Left renal pelvis (tissue), 4 donors: ENCODE data around the gene ADPRH. TPM values are rescaled to one million over a fixed set of nuclear protein-coding genes. Genes with fewer than 3 reads are reported as not detected.
"Not testable (repeated sequence)": the region's sequence is repeated elsewhere in the genome, so short reads cannot be mapped to it uniquely, and the experiment has no call there.

Experiments used
- DNase-seq, 4 donors: peaks; one replicate each; pipeline ENCODE4 v3.0.0-alpha.2; 2013; ENCODE audit warnings: low read depth in 4 of 4, low spot score in 3 of 4
- polyA plus RNA-seq, 4 donors: library from polyadenylated mRNA; unstranded; fragments of 120-200 nt; gene quantifications; one replicate each; pipeline ENCODE4 v1.2.1, GENCODE V29; 2013; ENCODE audit not compliant: insufficient read length in 4 of 4

The ADPRH gene
- polyA plus RNA-seq, 4 donors = 3.2 to 6.8 (median 6.5) TPM

- not testable (repeated sequence) for DNase-seq
Observed at GRCh38 chr3:119594929-119595328, 15.6 kb downstream of the ADPRH start.

GRCh38 chr3:119595639-119596334 lies 16.5 kb downstream of the ADPRH start:
- no peak for DNase-seq

- no peak for DNase-seq
Observed at GRCh38 chr3:119596398-119596797, 17.1 kb downstream of the ADPRH start.

GRCh38 chr3:119597548-119598288 lies 18.4 kb downstream of the ADPRH start, which contains the start of gene PLA1A:
Gene PLA1A (plus strand): TSS chr3:119597885. CDS start chr3:119597914, 29 bp downstream.
- peak in 1 of 4 donors; percentile 37 for DNase-seq

- DNase-seq = no peak
Observed at GRCh38 chr3:119598410-119599098, 19.3 kb downstream of the ADPRH start.

- no peak for DNase-seq
Observed at GRCh38 chr3:119599558-119600174, 20.4 kb downstream of the ADPRH start.

- DNase-seq = no peak
Observed at GRCh38 chr3:119600732-119601131, 21.4 kb downstream of the ADPRH start.

- no peak for DNase-seq
Observed at GRCh38 chr3:119601154-119601553, 21.9 kb downstream of the ADPRH start.

- DNase-seq = no peak
Observed at GRCh38 chr3:119602676-119603075, 23.4 kb downstream of the ADPRH start.

GRCh38 chr3:119604878-119605277 lies 25.6 kb downstream of the ADPRH start:
- DNase-seq = no peak

- DNase-seq = no peak
Observed at GRCh38 chr3:119608405-119609000, 29.2 kb downstream of the ADPRH start.

- no peak for DNase-seq
Observed at GRCh38 chr3:119609301-119609700, 30.0 kb downstream of the ADPRH start.

GRCh38 chr3:119611664-119612063 lies 32.4 kb downstream of the ADPRH start:
- no peak for DNase-seq

GRCh38 chr3:119613201-119613600 lies 33.9 kb downstream of the ADPRH start:
- no peak for DNase-seq

- DNase-seq = no peak
Observed at GRCh38 chr3:119613872-119614271, 34.6 kb downstream of the ADPRH start.

GRCh38 chr3:119616056-119616455 lies 36.8 kb downstream of the ADPRH start:
- DNase-seq = no peak

- DNase-seq = no peak
Observed at GRCh38 chr3:119619094-119619493, 39.8 kb downstream of the ADPRH start.

GRCh38 chr3:119620899-119621298 lies 41.6 kb downstream of the ADPRH start:
- DNase-seq = no peak

- DNase-seq = no peak
Observed at GRCh38 chr3:119624002-119624720, 44.9 kb downstream of the ADPRH start.
